Osteoblast (primary cell): Measurements from ENCODE around the gene NRARP. TPM values are rescaled to one million over a fixed set of nuclear protein-coding genes. Genes with fewer than 3 reads are reported as not detected.

Experiments used
- DNase-seq: peaks from one replicate; pipeline ENCODE4 v3.0.0; 2011; ENCODE audit warnings: low spot score, mixed read lengths; ENCODE audit not compliant: insufficient read length; ENCODE audit errors: missing footprints
- H2AFZ ChIP-seq: 2 replicates; pipeline ENCODE4 v1.6.0; 2011; ENCODE audit warnings: mild to moderate bottlenecking, low read length
- H3K27ac ChIP-seq: 2 replicates; pipeline ENCODE4 v1.5.1; 2011; ENCODE audit warnings: mild to moderate bottlenecking, low read depth, low read length, moderate library complexity
- H3K27me3 ChIP-seq: 2 replicates; pipeline ENCODE4 v1.6.0; 2012; ENCODE audit warnings: mild to moderate bottlenecking, control low read depth, inconsistent platforms, low read length, moderate library complexity; ENCODE audit not compliant: insufficient read depth
- H3K36me3 ChIP-seq: 2 replicates; pipeline ENCODE4 v1.5.1; 2011; ENCODE audit warnings: mild to moderate bottlenecking, low read length, control low read depth, moderate library complexity; ENCODE audit not compliant: insufficient read depth
- H3K4me1 ChIP-seq: 2 replicates; pipeline ENCODE4 v1.5.1; 2011; ENCODE audit warnings: mild to moderate bottlenecking, low read length, control low read depth, moderate library complexity; ENCODE audit not compliant: insufficient read depth
- H3K4me2 ChIP-seq: 2 replicates; pipeline ENCODE4 v1.6.0; 2011; ENCODE audit warnings: mild to moderate bottlenecking, low read length; ENCODE audit not compliant: insufficient read depth
- H3K4me3 ChIP-seq: fragments of 200-600 bp; sonication (generic); 3 replicates; pipeline ENCODE4 v1.5.1; 2012; ENCODE audit warnings: mild to moderate bottlenecking, low read length, inconsistent platforms; ENCODE audit not compliant: insufficient read depth
- H3K79me2 ChIP-seq: 2 replicates; pipeline ENCODE4 v1.6.0; 2012; ENCODE audit warnings: mild to moderate bottlenecking, low read length, control low read depth, inconsistent platforms; ENCODE audit not compliant: insufficient read depth
- H3K9me3 ChIP-seq: 2 replicates; pipeline ENCODE4 v1.5.1; 2011; ENCODE audit warnings: low read depth, low read length, control low read depth
- H4K20me1 ChIP-seq: 2 replicates; pipeline ENCODE4 v1.6.0; 2012; ENCODE audit warnings: mild to moderate bottlenecking, low read length, control low read depth; ENCODE audit not compliant: insufficient read depth
- CTCF ChIP-seq: IDR thresholded peaks from 2 replicates; pipeline ENCODE4 v1.5.1; 2011; ENCODE audit warnings: mild to moderate bottlenecking, low read depth, low read length, moderate library complexity; ENCODE audit errors: extremely low read depth
- total RNA-seq: library from RNA; depleted of rRNA; stranded (reverse); fragments of >200 nt; gene quantifications from 2 replicates; pipeline ENCODE4 v1.2.3, GENCODE V29; 2012

NRARP gene
- total RNA-seq, 1 donor, result under 0.01 TPM

- Histone ChIP-seq H3K9me3 (no peaks in the 10 kb centered on the region), H2AFZ (no peak overlapping the region), H3K36me3 (no peaks in the 10 kb centered on the region), H3K27ac (no peak overlapping the region), H3K4me2 (no peak overlapping the region), H3K4me3 (no peak overlapping the region), H3K79me2 (no peaks in the 10 kb centered on the region), H3K27me3 (no peaks in the 10 kb centered on the region), H3K4me1 (no peaks in the 10 kb centered on the region), H4K20me1 (no peaks in the 10 kb centered on the region)
- TF ChIP-seq CTCF, result no peak
- peak; percentile 93 for DNase-seq
These were observed 9.3 kb upstream of the NRARP start for GRCh38 chr9:137311171-137311985.

- H3K4me3 ChIP-seq, result no peak overlapping the region
- H3K9me3 ChIP-seq, result no peaks in the 10 kb centered on the region
- no peaks in the 10 kb centered on the region for H3K27me3 ChIP-seq
- no peak overlapping the region for H2AFZ ChIP-seq
- no peaks in the 10 kb centered on the region for H3K79me2 ChIP-seq
- no peak overlapping the region for H3K4me2 ChIP-seq
- peak; percentile 87 for DNase-seq
- TF ChIP-seq CTCF, result no peak
- H3K4me1 ChIP-seq, result peaks cover under 1% of the 10 kb centered on the region
- no peak overlapping the region for H3K27ac ChIP-seq
- H4K20me1 ChIP-seq, result no peaks in the 10 kb centered on the region
- H3K36me3 ChIP-seq, result no peaks in the 10 kb centered on the region
These were observed 8.3 kb upstream of the NRARP start for GRCh38 chr9:137310189-137311052.

GRCh38 chr9:137309368-137310188, 7.5 kb upstream of the NRARP start:
- Histone ChIP-seq H3K9me3 (no peaks in the 10 kb centered on the region), H3K27me3 (no peaks in the 10 kb centered on the region), H3K4me2 (no peak overlapping the region), H3K4me1 (peaks cover 4% of the 10 kb centered on the region), H3K4me3 (no peak overlapping the region), H3K36me3 (no peaks in the 10 kb centered on the region), H4K20me1 (no peaks in the 10 kb centered on the region), H2AFZ (no peak overlapping the region), H3K27ac (no peak overlapping the region), H3K79me2 (no peaks in the 10 kb centered on the region)
- peak; percentile 90 for DNase-seq
- no peak for TF ChIP-seq CTCF
